Measurements from ENCODE around the gene MAIP1. TPM values are rescaled to one million over a fixed set of nuclear protein-coding genes. Genes with fewer than 3 reads are reported as not detected.

The MAIP1 gene
- total and polyA plus RNA-seq, 2 donors (not counting 3 experiments of a cell fraction or from before 2014, with no cell fraction given): 12.0 to 17.7 TPM

- BruUV-seq (replicated peaks): no TSS peak
- Histone ChIP-seq H3K9me1 (replicated peaks; ENCODE audit: control insufficient read depth, extremely low read depth, insufficient read depth, low read length) (no peaks in the 10 kb centered on the region), H3K9ac (replicated peaks; ENCODE audit: extremely low read depth, insufficient read depth, low read length) (no peak overlapping the region), H3K4me1 (ENCODE audit: control insufficient read depth, extremely low read depth, insufficient read depth, low read length) (peaks cover 1% of the 10 kb centered on the region), H3K36me3 (ENCODE audit: control insufficient read depth in 2 of 2, extremely low read depth in 1 of 2, insufficient read depth in 2 of 2, low read length in 2 of 2) (peaks cover 6 to 15% of the 10 kb centered on the region in 2 experiments), H2AFZ (ENCODE audit: low read depth, low read length) (no peak overlapping the region), H3K79me2 (ENCODE audit: control insufficient read depth, insufficient read depth, low read length) (peaks cover 23% of the 10 kb centered on the region), H4K20me1 (replicated peaks; ENCODE audit: control insufficient read depth, extremely low read depth, insufficient read depth, low read length) (peaks cover 2% of the 10 kb centered on the region), H3K4me2 (ENCODE audit: insufficient read depth, low read length) (no peak overlapping the region), H3K4me3 (replicated peaks in 1 of 3; ENCODE audit: insufficient read depth in 1 of 3, low read depth in 1 of 3, low read length in 3 of 3) (no peak overlapping the region), H3K27me3 (ENCODE audit: control insufficient read depth in 2 of 2, insufficient read depth in 2 of 2, low read length in 2 of 2) (no peaks in the 10 kb centered on the region), H3K27ac (ENCODE audit: insufficient read depth, low read depth, low read length) (no peak overlapping the region), H3K9me3 (replicated peaks; ENCODE audit: control insufficient read depth, insufficient read depth, low read length) (no peaks in the 10 kb centered on the region)
- intact Hi-C loops (cut with micrococcal nuclease) (no loop called here), dilution Hi-C loops (cut with MboI; ENCODE audit: extremely low pct_ligation_motif_present, low sequenced_read_pairs) (no loop called here)
- ChIA-PET POLR2A (no interaction called here), CTCF (no interaction called here)
- FAIRE-seq (no peak), DNase-seq (ENCODE audit: low read depth, low spot score) (no peak)
- TF ChIP-seq, protein P1, sequence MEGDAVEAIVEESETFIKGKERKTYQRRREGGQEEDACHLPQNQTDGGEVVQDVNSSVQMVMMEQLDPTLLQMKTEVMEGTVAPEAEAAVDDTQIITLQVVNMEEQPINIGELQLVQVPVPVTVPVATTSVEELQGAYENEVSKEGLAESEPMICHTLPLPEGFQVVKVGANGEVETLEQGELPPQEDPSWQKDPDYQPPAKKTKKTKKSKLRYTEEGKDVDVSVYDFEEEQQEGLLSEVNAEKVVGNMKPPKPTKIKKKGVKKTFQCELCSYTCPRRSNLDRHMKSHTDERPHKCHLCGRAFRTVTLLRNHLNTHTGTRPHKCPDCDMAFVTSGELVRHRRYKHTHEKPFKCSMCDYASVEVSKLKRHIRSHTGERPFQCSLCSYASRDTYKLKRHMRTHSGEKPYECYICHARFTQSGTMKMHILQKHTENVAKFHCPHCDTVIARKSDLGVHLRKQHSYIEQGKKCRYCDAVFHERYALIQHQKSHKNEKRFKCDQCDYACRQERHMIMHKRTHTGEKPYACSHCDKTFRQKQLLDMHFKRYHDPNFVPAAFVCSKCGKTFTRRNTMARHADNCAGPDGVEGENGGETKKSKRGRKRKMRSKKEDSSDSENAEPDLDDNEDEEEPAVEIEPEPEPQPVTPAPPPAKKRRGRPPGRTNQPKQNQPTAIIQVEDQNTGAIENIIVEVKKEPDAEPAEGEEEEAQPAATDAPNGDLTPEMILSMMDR (IDR thresholded peaks at IDR 0.05; ENCODE audit: extremely low read depth in 1 of 2, insufficient read depth in 1 of 2, low read depth in 1 of 2, low read length in 2 of 2): no peak
- TF ChIP-seq EZH2 (IDR thresholded peaks at IDR 0.05; ENCODE audit: borderline replicate concordance, low read depth, low read length, severe bottlenecking) (no peak), POLR2A (IDR thresholded peaks at IDR 0.05; ENCODE audit: low read depth, low read length) (no peak), JUN (IDR thresholded peaks at IDR 0.05; ENCODE audit: borderline replicate concordance, insufficient read depth, insufficient read length, low read depth) (no peak), POLR2AphosphoS5 (IDR thresholded peaks at IDR 0.05; ENCODE audit: insufficient read depth, low read depth, low read length) (no peak), FOS (IDR thresholded peaks at IDR 0.05; ENCODE audit: borderline replicate concordance, insufficient read depth, low read length) (no peak), MYC (IDR thresholded peaks at IDR 0.05; ENCODE audit: low read depth, low read length) (no peak), GATA2 (IDR thresholded peaks at IDR 0.05; ENCODE audit: insufficient read depth, insufficient read length, low read depth, low read length) (no peak), MAX (IDR thresholded peaks at IDR 0.05; ENCODE audit: insufficient read depth, insufficient read length) (no peak)
Measured at GRCh38 chr2:199928626-199929025, 26.8 kb upstream of the MAIP1 start.

Data from endothelial cell of umbilical vein (primary cell).